GM12891 (cell line): Measurements from ENCODE around the gene UBE3D.

Experiments
- POLR2A ChIP-seq: IDR thresholded peaks from 2 replicates; pipeline ENCODE4 v1.6.1; 2011; ENCODE audit warnings: low read depth, low read length, control low read depth
- POLR2AphosphoS5 ChIP-seq: IDR thresholded peaks from 2 replicates; pipeline ENCODE4 v1.6.1; 2011; ENCODE audit warnings: low read depth, low read length, control low read depth

GRCh38 chr6:82976179-82976578 lies 89.5 kb downstream of the UBE3D start:
- TF ChIP-seq POLR2AphosphoS5 = no peak
- no peak for TF ChIP-seq POLR2A
